Smooth muscle cell (in vitro differentiated cells): ENCODE results near the gene EID1. TPM values are rescaled to one million over a fixed set of nuclear protein-coding genes. Genes with fewer than 3 reads are reported as not detected.

Source experiments
- DNase-seq: peaks from one replicate; lab custom pipeline; 2025; ENCODE audit not compliant: unreplicated experiment; lab: John Stamatoyannopoulos, UW
- H2AFZ ChIP-seq: fragments of 200-600 bp; sonication (generic); 2 replicates; pipeline ENCODE4 v1.6.0; 2016; ENCODE audit warnings: antibody characterized with exemption, low read depth, mild to moderate bottlenecking
- H3F3A ChIP-seq: fragments of 200-600 bp; sonication (generic); 2 replicates; pipeline ENCODE4 v1.6.0; 2017; ENCODE audit warnings: antibody characterized with exemption, low read depth
- H3K27ac ChIP-seq: fragments of 200-600 bp; sonication (generic); 2 replicates; pipeline ENCODE4 v1.5.1; 2016; ENCODE audit warnings: low read depth, mild to moderate bottlenecking
- H3K27me3 ChIP-seq: fragments of 200-600 bp; sonication (generic); 2 replicates; pipeline ENCODE4 v1.6.1; 2016; ENCODE audit warnings: low read depth, mild to moderate bottlenecking
- H3K36me3 ChIP-seq: fragments of 200-600 bp; sonication (generic); 2 replicates; pipeline ENCODE4 v1.5.1; 2016; ENCODE audit warnings: low read depth
- H3K4me1 ChIP-seq: fragments of 200-600 bp; sonication (generic); 2 replicates; pipeline ENCODE4 v1.5.1; 2016; ENCODE audit warnings: low read depth
- H3K4me2 ChIP-seq: fragments of 200-600 bp; sonication (generic); 2 replicates; pipeline ENCODE4 v1.6.0; 2016; ENCODE audit warnings: mild to moderate bottlenecking
- H3K4me3 ChIP-seq: fragments of 200-600 bp; sonication (generic); 2 replicates; pipeline ENCODE4 v1.5.1; 2016; ENCODE audit warnings: mild to moderate bottlenecking
- H3K79me2 ChIP-seq: fragments of 200-600 bp; sonication (generic); 2 replicates; pipeline ENCODE4 v1.6.0; 2016; ENCODE audit warnings: low read depth, mild to moderate bottlenecking
- H3K9ac ChIP-seq: fragments of 200-600 bp; sonication (generic); 2 replicates; pipeline ENCODE4 v1.6.0; 2016; ENCODE audit warnings: low read depth
- H3K9me3 ChIP-seq: fragments of 200-600 bp; sonication (generic); replicated peaks from 2 replicates; pipeline ENCODE4 v1.5.1; 2016; ENCODE audit warnings: low read depth
- H4K20me1 ChIP-seq: fragments of 200-600 bp; sonication (generic); 2 replicates; pipeline ENCODE4 v1.6.0; 2016; ENCODE audit warnings: low read depth
- WGBS: methylation state at CpG from one replicate; pipeline ENCODE4 v1.1.7; 2016; ENCODE audit warnings: low lambda C conversion rate; 5-methylcytosine and 5-hydroxymethylcytosine counted together
- polyA plus RNA-seq: library from polyadenylated mRNA; unstranded; fragments of >200 nt; fragmentation: Nextera tagmentation; extraction: Ambion mirVana; gene quantifications from 2 replicates; pipeline ENCODE4 v1.2.1, GENCODE V29; 2016
- total RNA-seq: library from RNA; depleted of rRNA; stranded (reverse); fragments of >200 nt; gene quantifications from 2 replicates; pipeline ENCODE4 v1.2.3, GENCODE V29; 2014
- TF ChIP-seq, protein P1 (sequence below): fragments of 200-600 bp; sonication (generic); IDR thresholded peaks from 2 replicates; pipeline ENCODE4 v1.5.1; 2017; ENCODE audit warnings: borderline replicate concordance, mild to moderate bottlenecking, antibody characterized with exemption; ENCODE audit not compliant: insufficient read depth, poor library complexity, severe bottlenecking

The EID1 gene
- total and polyA plus RNA-seq, 2 experiments from 2014 or later = 216 to 316 TPM

DNA sequence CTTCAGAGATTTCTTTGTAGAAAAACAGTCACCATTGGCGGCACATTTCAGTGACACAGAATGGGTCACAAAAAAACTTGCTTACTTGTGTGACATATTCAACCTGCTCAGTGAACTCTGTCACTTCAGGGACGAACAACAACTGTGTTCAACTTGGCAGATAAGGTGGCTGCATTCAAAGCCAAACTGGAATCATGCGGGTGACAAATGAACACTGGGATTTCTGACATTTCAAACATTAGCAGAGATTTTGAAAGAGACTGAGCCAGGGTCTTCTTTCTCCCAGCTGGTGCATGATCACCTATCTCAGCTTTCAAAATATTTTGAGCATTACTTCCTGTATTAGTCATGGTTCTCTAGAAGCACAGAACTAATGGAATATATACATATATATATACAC is 1.9 kb upstream of the EID1 start:
- H3K27me3 ChIP-seq = no peaks in the 10 kb centered on the region
- peaks cover 16% of the 10 kb centered on the region for H3K79me2 ChIP-seq
- WGBS = 92% methylated on average over 3 of the region's 3 CpGs
- peaks cover 12% of the 10 kb centered on the region for H4K20me1 ChIP-seq
- no peak overlapping the region for H3K4me2 ChIP-seq
- no peak overlapping the region for H3K9ac ChIP-seq
- H2AFZ ChIP-seq = no peak overlapping the region
- no peak overlapping the region for H3K27ac ChIP-seq
- H3K4me1 ChIP-seq = peaks cover 13% of the 10 kb centered on the region
- H3K9me3 ChIP-seq = no peaks in the 10 kb centered on the region
- TF ChIP-seq, protein P1, sequence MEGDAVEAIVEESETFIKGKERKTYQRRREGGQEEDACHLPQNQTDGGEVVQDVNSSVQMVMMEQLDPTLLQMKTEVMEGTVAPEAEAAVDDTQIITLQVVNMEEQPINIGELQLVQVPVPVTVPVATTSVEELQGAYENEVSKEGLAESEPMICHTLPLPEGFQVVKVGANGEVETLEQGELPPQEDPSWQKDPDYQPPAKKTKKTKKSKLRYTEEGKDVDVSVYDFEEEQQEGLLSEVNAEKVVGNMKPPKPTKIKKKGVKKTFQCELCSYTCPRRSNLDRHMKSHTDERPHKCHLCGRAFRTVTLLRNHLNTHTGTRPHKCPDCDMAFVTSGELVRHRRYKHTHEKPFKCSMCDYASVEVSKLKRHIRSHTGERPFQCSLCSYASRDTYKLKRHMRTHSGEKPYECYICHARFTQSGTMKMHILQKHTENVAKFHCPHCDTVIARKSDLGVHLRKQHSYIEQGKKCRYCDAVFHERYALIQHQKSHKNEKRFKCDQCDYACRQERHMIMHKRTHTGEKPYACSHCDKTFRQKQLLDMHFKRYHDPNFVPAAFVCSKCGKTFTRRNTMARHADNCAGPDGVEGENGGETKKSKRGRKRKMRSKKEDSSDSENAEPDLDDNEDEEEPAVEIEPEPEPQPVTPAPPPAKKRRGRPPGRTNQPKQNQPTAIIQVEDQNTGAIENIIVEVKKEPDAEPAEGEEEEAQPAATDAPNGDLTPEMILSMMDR = no peak
- H3K36me3 ChIP-seq = no peaks in the 10 kb centered on the region
- H3F3A ChIP-seq = no peaks in the 10 kb centered on the region
- no peak overlapping the region for H3K4me3 ChIP-seq
- no peak for DNase-seq

DNA sequence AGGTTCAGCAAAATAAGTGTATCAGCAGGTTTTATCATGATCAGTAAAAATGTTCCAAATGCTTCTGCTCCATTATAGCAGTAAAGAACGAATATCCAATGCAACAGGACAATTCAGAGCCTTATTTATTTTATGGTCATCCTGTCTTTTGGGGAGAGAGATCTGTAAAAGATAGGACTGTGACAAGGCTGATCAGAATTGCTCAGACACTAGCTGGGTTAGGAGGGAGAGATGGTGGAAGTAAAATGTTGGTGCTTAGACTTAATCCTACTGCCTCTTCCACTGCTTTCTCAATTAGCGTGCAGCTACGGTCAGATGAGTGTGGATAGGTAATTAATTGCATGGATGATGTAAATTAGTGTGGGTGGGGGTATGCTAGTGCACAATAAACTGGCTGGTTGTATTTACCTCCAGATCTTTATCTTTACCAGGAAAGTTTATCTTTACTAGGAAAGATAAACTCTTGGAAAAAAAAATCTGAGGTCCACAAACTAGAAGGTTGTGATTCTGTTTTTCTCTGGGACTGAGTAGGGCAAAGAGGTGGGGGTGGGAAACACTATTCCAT is 2.2 kb downstream of the EID1 start:
- Histone ChIP-seq H3K9ac (no peak overlapping the region), H3K4me3 (peak overlapping the region; percentile 74)
- no peak for DNase-seq

DNA sequence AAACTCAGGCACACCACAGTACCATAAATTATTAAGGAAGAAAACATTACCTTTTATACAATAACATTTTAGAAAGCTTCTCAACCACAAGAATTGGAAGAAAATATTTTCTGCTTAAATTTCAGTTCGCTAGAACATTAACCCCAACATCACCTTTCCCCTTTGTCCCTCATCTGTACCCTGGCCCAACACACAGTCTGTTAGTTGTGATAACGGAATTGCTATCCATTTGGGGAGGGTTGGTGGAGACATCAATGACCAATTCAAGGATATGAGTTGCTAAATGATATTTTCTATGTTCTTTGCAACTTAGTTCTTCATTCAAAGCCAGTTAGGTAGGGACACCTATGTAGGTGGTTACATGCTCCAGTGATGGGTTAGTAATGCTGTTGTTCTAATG is 5.8 kb downstream of the EID1 start:
- Histone ChIP-seq H3K4me3 (no peak overlapping the region), H3F3A (no peaks in the 10 kb centered on the region), H3K79me2 (peaks cover 10% of the 10 kb centered on the region), H3K4me1 (peaks cover 13% of the 10 kb centered on the region), H4K20me1 (peaks cover 12% of the 10 kb centered on the region), H3K9ac (no peak overlapping the region), H3K9me3 (no peaks in the 10 kb centered on the region), H3K36me3 (no peaks in the 10 kb centered on the region), H3K27me3 (no peaks in the 10 kb centered on the region), H3K4me2 (no peak overlapping the region), H2AFZ (no peak overlapping the region), H3K27ac (no peak overlapping the region)
- WGBS = 94% methylated on average over 2 of the region's 2 CpGs
- TF ChIP-seq, protein P1 = no peak
- DNase-seq = no peak

More for the DNA sequence above, 2.2 kb downstream of the EID1 start:
- WGBS = 50% methylated on average over 3 of the region's 3 CpGs
- no peaks in the 10 kb centered on the region for H3K27me3 ChIP-seq
- no peaks in the 10 kb centered on the region for H3F3A ChIP-seq
- no peaks in the 10 kb centered on the region for H3K36me3 ChIP-seq
- TF ChIP-seq, protein P1 = no peak
- H3K9me3 ChIP-seq = no peaks in the 10 kb centered on the region
- H3K79me2 ChIP-seq = peaks cover 16% of the 10 kb centered on the region
- H4K20me1 ChIP-seq = peaks cover 12% of the 10 kb centered on the region
- H3K4me1 ChIP-seq = peaks cover 13% of the 10 kb centered on the region
- peak overlapping the region; percentile 91 for H3K4me2 ChIP-seq
- no peak overlapping the region for H3K27ac ChIP-seq
- H2AFZ ChIP-seq = no peak overlapping the region

DNA sequence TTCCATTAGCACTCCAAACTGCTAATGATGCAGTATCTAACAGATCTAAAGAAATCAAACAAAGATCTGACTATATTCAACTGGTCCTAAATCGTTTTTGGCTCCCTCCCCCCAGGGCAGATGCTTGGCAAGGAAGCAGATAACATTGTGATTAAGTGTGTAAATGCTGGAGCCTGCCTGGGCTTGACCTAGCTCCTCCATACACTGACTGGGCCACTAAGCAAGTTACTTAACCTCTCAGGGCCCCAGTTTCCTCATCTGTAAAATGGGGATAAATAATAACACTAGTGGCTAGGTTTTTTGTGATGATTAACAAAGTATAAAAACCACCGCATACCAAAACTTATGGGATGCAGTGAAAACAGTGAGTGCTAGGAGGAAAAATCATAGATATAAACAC is 9.2 kb downstream of the EID1 start:
- Histone ChIP-seq H3K79me2 (no peaks in the 10 kb centered on the region), H3K27me3 (no peaks in the 10 kb centered on the region), H3K4me1 (no peaks in the 10 kb centered on the region), H4K20me1 (no peaks in the 10 kb centered on the region), H3K36me3 (no peaks in the 10 kb centered on the region), H3K9ac (no peak overlapping the region), H2AFZ (no peak overlapping the region), H3F3A (no peaks in the 10 kb centered on the region), H3K4me2 (no peak overlapping the region), H3K4me3 (no peak overlapping the region), H3K9me3 (no peaks in the 10 kb centered on the region), H3K27ac (no peak overlapping the region)
- DNase-seq = no peak
- WGBS = 70% methylated on average over 2 of the region's 2 CpGs
- TF ChIP-seq, protein P1 = no peak
